ENCODE data around the gene SEC22C. TPM values are rescaled to one million over a fixed set of nuclear protein-coding genes. Genes with fewer than 3 reads are reported as not detected.

The SEC22C gene
- total and polyA plus RNA-seq, 2 of the 13 experiments (the other 11 are each of a cell fraction or from before 2014, with no cell fraction given): 20.0 to 40.0 TPM

GRCh38 chr3:42537350-42537749, 44.4 kb downstream of the SEC22C start:
- in situ Hi-C loops (cut with HindIII; ENCODE audit: extremely low pct_ligation_motif_present, low pct_unique_long_range_greater_than_20kb) (loop anchor here (10.0 kb wide), 1 partner anchor 313 kb away; no protein-coding TSS in a partner anchor), intact Hi-C loops (cut with micrococcal nuclease; ENCODE audit: unreplicated experiment) (loop anchor here (2.0 to 5.0 kb wide), 2 partner anchors 95 to 291 kb away; no protein-coding TSS in a partner anchor)
- Histone ChIP-seq H3K4me3 (replicated peaks in 1 of 3; ENCODE audit: insufficient read depth in 1 of 3, low read depth in 2 of 3, low read length in 3 of 3) (no peak overlapping the region), H3K79me2 (ENCODE audit: insufficient read depth, low read length) (no peaks in the 10 kb centered on the region), H3K27ac (ENCODE audit: extremely low read length, insufficient read depth, low read length) (no peak overlapping the region), H3K36me3 (replicated peaks in 1 of 2; ENCODE audit: control insufficient read depth in 1 of 2, insufficient read depth in 2 of 2, low read length in 2 of 2) (no peaks in the 10 kb centered on the region), H3K9ac (ENCODE audit: insufficient read depth, low read depth, low read length) (no peak overlapping the region), H3K4me1 (ENCODE audit: insufficient read depth, low read length) (no peaks in the 10 kb centered on the region), H2AFZ (ENCODE audit: low read length) (no peak overlapping the region), H4K20me1 (ENCODE audit: insufficient read depth, low read length) (no peaks in the 10 kb centered on the region), H3K9me3 (ENCODE audit: low read length) (no peaks in the 10 kb centered on the region), H3K27me3 (ENCODE audit: control insufficient read depth in 1 of 2, insufficient read depth in 2 of 2, low read length in 2 of 2) (no peaks in the 10 kb centered on the region), H3K4me2 (ENCODE audit: low read depth, low read length) (no peak overlapping the region)
- ChIA-PET CTCF (ENCODE audit: low intra/inter-chr PET ratio, low total read pairs) (no interaction called here), POLR2A (no interaction called here)
- BruUV-seq (replicated peaks): no TSS peak
- DNase-seq (ENCODE audit: low spot score) (no peak), ATAC-seq (no peak), FAIRE-seq (no peak)
- no peak for TF ChIP-seq ZNF674 (CRISPR knock-in tag; IDR thresholded peaks at IDR 0.05; ENCODE audit: low read depth)
- no peak for TF ChIP-seq PHF5A (CRISPR knock-in tag; IDR thresholded peaks at IDR 0.05; ENCODE audit: low read depth, unreplicated experiment)

- Histone ChIP-seq H3K79me2 (ENCODE audit: insufficient read depth, low read length) (no peaks in the 10 kb centered on the region), H3K27me3 (ENCODE audit: control insufficient read depth in 1 of 2, insufficient read depth in 2 of 2, low read length in 2 of 2) (no peaks in the 10 kb centered on the region), H3K36me3 (replicated peaks in 1 of 2; ENCODE audit: control insufficient read depth in 1 of 2, insufficient read depth in 2 of 2, low read length in 2 of 2) (no peaks in the 10 kb centered on the region), H3K4me3 (replicated peaks in 1 of 3; ENCODE audit: insufficient read depth in 1 of 3, low read depth in 2 of 3, low read length in 3 of 3) (no peak overlapping the region), H3K27ac (ENCODE audit: extremely low read length, insufficient read depth, low read length) (no peak overlapping the region), H3K4me1 (ENCODE audit: insufficient read depth, low read length) (no peaks in the 10 kb centered on the region), H3K9me3 (ENCODE audit: low read length) (no peaks in the 10 kb centered on the region), H4K20me1 (ENCODE audit: insufficient read depth, low read length) (no peaks in the 10 kb centered on the region), H2AFZ (ENCODE audit: low read length) (no peak overlapping the region), H3K4me2 (ENCODE audit: low read depth, low read length) (no peak overlapping the region), H3K9ac (ENCODE audit: insufficient read depth, low read depth, low read length) (no peak overlapping the region)
- in situ Hi-C loops (cut with HindIII; ENCODE audit: extremely low pct_ligation_motif_present, low pct_unique_long_range_greater_than_20kb): loop anchor here (10.0 kb wide), 1 partner anchor 311 kb away; no protein-coding TSS in a partner anchor
- ChIA-PET CTCF (ENCODE audit: low intra/inter-chr PET ratio, low total read pairs) (interaction anchor here (0.7 to 1.4 kb wide), 2 partner anchors 11 to 289 kb away, joined by 3 to 5 read pairs; no protein-coding TSS in a partner anchor), POLR2A (no interaction called here)
- intact Hi-C loops (cut with micrococcal nuclease; ENCODE audit: unreplicated experiment): loop anchor here (2.0 to 5.0 kb wide), 2 partner anchors 94 to 289 kb away; no protein-coding TSS in a partner anchor
- no TSS peak for BruUV-seq (replicated peaks)
- ATAC-seq (peak; percentile 61), DNase-seq (ENCODE audit: low spot score) (peak; percentile 60), FAIRE-seq (peak; percentile 30)
- WGBS (ENCODE audit: low lambda C conversion rate): 69% methylated on average over 12 of the region's 35 CpGs
- TF ChIP-seq SMC3 (IDR thresholded peaks at IDR 0.05; ENCODE audit: low read length) (peak; percentile 50), STAG1 (CRISPR knock-in tag; IDR thresholded peaks at IDR 0.05) (peak; percentile 41), CTCF (CRISPR knock-in tag; IDR thresholded peaks at IDR 0.05) (peak; percentile 70), RFX1 (IDR thresholded peaks at IDR 0.05) (no peak)
These were observed 45.6 kb downstream of the SEC22C start for GRCh38 chr3:42535981-42536784.

Data from HepG2 (cell line).